Endometrium (tissue), 2 donors: ENCODE measurements around the gene AVPR2.

ENCODE experiments used
- FAIRE-seq: peaks from 2 replicates; lab custom pipeline; 2012; peaks lifted over from hg19 to GRCh38; lab: Jason Lieb, UNC
- donor health status: control.
- donor health status: control.

Gene AVPR2

DNA sequence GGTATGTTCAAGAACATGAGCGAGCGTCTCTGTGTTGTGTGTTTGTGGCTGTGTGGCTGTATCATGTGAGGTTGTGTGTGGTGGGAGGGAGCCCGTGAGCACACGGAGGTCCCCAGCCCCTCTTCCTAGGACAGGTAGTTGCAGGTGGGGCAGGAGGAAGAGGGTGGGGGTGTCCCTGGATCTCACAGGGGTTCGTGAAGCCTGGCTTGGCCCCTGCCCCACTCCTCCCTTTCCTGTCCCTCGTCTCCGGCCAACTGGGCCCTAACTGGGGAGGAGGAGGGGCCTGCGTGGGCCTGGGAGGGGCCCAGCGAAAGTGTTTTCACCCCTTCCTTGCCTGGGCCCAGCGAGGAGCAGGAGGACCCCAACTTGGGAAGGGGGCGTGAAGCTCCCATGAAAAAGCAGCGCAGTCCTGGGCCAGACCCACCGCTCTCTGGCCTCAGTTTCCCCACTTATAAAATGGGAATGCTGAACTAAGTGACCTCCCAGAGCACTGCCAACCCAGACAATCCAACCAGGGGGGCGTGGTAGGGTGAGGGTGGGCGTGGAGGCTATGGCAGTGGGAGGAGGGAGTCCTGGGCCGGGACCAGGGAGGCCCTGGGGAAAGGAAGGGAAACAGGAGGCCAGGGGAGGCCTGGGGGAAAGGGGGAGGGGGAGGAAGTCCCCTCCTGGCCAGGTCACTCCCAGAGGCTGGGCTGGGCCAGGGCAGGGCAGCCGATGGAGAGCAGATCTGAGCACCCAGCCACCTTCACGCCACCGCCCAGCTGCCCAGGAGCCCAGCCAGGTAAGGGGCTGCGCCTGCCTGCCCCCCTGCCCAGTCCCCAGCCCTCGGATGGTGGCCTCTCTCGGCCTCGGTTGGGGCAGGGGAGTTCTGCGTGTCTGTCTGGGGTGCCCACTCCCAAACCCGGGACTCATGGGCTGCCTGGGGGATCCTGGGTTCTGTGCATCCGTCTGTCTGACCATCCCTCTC, at the start of gene AVPR2:
Gene AVPR2 (plus strand): TSS at position 683 of the 967 bp plus-strand sequence. CDS start 473 bp downstream, outside the sequence.
- no peak for FAIRE-seq

DNA sequence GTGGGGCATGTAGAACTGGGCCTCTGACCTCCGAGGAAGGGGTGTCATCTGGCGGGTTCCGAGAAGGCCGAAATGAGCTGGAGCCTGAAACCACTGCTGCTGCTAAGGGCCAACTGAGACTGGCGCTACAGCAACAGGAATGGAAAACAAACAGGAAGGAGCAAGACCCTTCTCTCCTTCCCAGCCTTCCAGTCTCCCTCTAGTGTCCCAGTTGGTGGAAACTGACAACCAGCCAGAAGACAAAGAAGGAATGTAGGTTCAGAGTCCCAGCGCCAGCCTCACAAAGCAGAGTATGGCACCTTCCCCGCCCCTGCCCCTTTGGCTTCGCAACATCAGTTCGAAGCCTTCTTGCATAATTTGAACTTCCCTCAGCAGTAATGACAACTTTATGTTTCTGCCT, 49.8 kb upstream of the AVPR2 start:
- FAIRE-seq: no peak

DNA sequence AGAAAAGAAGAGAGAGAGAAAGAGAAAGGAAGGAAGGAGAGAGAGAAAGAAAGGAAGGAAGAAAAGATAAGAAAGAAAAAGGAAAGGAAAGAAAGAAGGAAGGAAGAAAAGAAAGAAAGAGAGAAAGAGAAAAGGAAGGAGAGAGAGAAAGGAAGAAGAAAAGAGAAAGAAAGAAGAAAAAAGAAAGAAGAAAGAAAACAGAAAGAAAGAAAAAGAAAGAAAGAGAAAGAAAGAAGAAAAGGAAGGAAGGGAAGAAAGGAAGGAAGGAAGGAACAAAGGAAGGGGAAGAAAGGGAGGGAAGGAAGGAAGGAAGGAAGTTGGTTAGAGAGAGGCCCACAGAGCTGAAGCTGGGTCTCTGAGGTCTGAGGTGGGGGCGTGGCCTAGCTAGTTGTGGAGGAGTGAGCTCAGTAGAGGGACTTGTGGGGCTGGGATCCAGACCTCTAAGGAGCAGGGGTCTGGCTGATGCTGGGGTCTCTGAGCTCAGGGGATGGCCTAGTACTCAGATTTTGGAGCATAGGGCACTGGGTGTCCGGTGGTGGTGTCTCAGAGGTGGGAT, 47.0 kb upstream of the AVPR2 start:
- FAIRE-seq: no peak

DNA sequence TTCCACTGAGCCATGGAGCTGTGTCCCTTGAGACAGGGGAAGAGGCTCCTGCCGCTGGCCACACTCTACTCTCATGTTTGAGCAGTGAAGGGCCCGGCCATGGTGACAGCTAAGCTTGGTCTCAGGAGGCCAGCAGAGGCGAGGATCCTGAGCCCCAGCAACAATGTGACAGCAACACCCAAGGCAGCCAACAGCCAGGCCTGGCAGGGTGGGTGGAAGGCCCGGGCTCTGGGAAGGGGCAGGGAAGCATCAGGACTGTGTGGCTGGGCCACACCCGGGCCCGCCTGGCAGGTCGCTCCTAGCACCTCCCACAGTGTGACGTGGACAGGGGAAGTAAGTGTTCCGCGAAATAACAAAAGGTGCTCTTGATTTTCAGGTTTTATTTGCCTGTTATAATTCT, 43.3 kb upstream of the AVPR2 start:
- FAIRE-seq: no peak

DNA sequence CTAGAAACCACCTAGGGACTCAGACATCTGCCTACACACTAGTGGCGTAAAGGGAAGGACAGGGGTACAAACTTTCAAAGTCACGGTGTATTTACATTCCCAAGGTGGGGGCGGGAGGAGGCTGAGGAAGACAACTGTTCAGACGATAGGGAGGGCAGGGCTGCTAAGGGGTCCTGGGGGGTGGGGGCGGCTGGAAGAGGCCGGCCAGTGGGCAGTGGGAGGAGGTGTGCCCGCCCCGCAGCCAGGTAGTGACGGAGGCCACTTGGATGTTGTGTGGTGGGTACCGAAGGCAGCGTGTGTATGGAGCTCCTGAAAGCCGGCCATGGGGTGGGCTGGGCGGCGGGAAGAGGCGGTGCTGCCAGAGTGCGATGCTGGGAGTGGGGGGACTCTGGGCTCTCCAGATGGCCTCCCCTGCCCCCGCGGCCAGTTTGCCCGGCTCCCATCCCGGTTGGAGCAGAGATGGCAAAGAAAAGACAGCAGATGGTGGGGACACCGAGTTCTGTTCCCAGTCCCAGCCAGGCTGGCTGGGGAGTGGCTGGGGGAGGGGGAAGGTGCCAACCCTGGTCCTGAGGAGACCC, 42.7 kb upstream of the AVPR2 start:
- no peak for FAIRE-seq

DNA sequence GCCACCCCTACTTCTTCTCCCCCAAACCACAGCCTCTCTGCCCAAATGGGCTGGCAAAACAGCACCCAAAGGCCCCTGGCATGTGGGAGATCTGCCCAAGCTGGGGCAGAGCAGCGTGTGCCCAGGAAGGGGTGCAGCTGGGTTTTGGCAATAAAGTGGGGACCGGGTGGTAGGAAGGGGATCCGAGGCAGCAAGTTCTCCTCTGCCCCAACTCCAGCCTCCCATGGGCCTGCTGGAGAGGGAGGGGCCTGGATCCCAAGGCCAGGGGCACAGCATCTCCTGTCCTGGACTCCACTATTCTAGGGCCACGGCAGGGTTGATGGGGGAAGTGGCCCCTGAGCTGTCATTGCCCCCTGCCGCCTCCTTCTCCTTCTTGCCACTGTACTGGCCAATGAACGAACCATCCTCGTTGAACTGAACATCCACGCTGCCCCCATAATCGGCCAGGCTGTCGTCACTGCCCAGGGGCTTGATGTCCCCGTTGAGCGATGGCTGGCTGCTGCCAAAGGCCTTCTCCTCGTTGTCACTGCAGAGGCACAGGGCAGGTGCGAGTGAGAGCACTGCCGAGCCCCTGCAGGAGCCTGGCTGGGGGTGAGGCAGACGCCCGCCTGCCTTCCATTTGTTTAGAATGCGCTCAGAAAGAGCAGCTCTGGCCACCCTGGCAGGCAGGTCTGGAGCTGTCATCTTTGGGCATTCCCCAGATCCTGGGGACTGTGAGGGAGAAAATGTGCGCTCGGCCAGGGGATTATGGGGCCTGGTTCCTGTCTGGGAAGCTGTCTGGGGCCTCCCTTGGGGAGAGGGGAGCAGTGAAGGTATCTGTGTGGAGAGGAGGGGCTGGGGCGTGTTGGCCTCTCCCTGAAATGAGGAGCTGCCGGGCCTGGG, 41.9 kb upstream of the AVPR2 start:
- FAIRE-seq: no peak

DNA sequence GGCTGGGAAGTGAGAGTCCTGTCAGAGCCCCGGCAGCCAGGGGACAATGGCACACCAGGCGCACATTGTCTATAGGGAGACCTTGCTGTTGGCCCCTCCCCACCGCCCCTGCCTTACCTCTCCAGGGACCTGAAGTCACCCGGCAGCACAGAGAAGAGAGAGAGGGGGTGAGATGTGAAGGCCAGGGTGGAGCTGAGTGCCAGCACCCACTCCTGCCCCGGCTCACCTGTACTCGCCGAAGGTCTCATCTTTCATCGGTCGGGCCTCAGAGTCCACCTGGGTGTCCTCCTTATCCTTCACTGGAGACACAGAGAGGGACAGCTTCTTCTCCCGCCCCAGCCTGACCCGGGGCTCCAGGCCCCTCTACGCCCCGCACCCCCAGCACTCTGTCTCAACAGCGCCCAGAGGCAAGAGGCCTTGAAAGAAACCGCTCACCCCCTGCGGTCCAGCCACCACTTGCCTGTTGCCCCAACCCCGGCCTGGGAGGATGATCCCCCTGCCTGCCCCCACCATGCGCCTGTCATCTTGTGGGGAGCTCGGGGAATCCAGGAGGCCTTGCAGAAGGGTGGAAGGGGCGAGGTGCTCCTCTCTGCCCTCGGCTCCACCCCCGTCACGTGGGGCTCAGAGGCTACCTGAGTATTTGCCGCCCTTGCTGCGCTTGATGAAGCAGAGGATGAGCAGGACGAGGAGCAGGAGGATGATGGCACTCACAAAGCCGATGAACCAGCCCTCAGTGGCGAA, 41.1 kb upstream of the AVPR2 start:
- no peak for FAIRE-seq

DNA sequence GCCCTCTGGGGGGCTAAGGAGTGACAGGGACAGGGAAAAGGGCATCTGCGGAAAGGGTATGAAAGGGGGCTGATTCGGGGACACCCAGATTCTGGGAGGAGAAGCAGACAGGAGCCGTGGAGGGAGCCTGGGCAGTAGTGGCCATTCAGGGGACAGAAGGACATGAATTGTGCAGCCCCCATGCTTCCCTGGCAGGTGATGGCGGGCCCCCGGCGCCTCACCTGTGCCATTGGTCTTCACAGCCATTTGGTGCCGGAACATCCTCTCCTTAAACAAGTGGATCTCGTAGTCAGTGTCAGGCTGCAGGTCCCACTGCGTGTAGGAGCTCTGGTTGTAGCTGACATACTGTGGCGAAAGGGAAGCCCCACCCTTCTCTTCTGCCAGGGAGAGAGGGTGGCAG, 40.4 kb upstream of the AVPR2 start:
- FAIRE-seq: no peak

DNA sequence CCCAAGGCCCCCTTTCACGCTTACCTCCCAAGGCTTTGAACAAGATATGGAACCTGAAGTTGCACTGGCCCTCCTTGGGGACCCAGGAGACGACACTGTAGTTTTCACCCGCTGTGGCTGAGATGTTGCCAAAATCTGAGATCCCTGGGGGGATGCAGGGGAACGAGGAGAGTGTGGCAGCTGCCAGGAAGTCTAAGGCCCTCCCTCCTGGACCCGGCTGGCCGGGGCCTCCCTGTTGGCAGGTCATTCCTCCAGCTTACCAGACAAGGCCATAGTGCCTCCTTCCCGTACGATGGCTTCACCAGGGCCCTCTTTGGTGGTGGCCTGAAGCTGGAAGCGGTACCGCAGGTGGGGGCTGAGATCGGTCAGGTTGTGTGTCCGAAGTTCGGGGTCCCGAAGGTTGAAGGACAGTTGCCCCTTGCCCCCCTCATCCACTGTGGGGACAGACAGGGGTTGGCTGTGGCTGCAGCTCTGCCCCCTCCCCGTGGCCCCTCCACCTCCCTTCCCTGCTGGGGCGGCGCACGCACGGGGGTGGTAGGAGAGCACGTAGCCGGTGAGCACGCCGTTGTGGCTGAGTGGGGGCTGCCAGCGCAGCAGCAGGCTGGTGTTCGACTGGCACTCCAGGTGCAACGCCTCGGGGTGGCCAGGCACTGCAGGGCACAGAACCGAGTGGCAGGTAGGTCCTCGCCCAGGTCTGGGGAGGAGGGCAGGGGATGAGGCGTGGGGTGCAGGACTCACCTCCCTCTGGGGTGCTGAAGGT, 39.7 kb upstream of the AVPR2 start:
- FAIRE-seq: no peak

DNA sequence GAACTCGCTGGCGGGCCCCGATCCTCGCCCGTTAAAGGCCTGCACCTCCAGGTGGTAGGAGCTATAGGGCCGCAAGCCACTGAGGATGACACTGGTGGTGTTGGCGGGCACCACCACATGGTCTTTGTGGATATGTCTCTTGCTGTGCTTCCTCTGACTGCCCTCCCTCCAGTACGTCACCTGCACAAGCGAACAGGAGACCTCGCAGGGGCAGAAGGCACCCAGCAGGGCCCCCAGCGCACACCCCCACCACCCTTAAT, 39.2 kb upstream of the AVPR2 start:
- no peak for FAIRE-seq

DNA sequence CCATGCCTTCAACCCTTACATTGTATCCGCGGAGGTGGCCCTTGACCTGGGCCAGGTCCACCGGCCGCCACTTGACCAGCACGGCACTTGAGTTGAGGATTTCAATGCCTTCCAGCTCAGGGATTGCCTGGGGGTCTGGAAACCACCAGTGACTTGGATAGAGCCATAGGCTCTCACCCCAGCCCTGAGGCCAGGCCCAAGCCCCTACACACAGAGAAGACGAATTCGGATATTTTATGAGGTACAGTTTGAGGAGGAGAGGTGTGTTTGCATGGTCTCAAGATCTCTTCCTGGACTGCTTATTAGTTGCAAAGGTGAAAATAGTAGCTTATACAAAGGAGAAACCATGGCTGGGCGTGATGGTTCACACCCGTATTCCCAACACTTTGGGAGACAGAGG, 38.8 kb upstream of the AVPR2 start:
- FAIRE-seq: no peak

DNA sequence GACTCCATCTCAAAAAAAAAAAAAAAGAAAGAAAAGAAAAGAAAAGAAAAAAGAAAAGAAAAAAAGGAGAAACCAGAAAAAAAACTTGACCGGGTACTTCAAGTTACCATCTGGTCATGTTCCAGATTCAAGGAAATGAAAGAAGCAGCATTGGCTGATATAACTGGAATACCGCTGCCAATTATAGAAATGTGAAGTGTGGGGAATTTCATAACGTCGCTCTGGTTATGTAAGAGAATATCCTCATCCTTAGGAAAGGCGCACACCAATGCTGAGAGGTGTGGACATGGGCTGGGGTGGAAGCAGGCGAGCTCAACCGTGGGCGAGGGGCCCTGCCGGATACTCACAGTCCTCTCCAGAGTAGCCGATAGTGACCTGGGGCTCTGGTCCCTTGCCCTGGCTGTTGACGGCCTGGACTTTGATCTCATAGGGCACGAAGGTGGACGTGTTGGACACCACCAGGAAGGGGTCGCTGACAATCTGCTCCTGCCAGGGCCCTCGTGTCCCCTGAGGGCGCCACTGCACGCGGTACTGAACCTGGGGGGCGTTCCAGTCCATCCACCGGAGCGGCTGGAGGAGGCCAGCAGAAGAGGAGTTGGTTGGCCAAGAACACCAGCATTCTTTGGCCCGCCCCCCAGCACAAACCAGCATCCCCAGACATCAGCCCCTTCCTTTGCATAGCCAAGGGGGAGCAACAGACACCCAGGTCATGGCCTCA, 38.0 kb upstream of the AVPR2 start:
- FAIRE-seq: no peak

DNA sequence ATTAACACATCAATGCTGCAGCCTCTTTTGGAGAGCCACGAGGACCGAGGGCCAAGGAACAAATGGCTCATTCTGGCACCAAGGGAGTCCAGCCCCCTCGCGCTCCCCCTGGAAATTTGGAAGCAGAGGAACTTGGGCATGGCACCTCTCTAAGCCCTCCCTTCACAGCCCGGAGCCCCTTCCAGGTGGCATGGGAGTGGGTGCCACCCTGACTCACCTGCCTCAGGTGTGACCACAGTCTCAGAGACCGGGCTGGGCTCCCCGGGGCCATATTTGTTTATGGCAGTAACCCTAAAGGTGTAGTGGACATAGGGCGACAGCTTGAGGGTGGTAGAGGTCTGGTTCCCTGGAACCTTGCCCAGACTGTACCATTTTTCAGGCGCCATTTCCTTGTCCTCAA, 37.3 kb upstream of the AVPR2 start:
- no peak for FAIRE-seq

DNA sequence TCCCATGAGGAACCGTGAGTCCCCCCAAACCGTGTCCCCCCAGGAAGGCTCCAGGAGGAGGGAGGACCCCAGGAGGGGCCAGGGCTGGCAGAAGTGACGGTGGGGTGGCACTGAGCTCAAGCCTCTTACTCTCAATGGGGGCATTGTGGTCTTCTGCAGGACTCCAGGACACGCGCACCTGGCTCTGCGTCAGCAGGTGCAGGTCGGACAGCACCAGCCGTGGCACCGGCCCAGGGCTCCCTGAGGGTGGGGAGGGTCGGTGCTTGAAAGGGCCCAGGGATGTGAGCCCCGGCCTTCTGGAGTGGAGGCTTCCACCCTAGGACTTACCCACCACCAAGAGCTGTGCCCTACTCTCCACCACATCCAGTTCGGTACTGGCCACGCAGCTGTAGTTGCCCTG, 36.8 kb upstream of the AVPR2 start:
- no peak for FAIRE-seq

DNA sequence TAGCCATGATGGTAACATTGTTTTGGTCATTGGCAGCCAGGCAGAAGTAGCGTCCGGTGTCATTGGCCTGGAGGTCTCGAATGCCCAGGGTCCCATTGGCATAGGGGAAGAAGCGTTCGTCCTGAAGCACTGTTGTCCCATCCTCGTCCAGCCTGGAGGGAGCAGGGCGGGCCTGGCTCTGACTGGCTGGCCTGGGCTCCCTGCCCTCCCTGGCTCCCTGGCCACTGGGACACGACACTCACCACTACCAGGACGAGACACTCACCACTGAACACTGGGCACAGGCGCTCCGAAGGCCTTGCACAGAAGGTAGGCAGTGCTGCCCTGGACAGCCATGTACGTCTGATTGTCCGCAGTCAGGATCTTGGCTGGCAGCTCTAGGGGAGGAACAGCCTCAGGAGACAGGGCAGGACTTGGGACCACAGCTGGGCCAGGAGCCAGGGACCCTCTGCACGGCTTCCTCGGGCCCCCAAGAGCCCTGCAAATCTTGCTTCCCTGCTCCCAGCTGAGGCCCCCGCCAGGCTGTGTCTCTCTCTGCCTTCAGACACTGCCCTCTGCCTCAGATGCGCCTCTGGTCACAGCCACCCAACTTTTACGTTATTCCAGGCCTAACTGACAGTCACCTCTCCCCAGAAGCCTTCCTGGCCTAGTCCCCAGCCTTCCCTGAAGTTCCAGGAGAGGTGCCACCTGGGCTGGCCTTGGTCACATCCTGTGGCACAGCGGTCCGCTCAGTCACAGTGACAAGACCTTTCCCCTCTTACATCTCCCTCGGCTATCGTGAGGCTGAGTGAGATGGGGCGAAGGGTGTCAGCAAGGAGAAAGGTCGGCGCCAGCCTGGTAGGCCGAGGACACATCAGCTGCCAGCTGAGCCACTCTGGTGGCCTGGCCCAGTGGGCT, 35.6 kb upstream of the AVPR2 start:
- FAIRE-seq: no peak

DNA sequence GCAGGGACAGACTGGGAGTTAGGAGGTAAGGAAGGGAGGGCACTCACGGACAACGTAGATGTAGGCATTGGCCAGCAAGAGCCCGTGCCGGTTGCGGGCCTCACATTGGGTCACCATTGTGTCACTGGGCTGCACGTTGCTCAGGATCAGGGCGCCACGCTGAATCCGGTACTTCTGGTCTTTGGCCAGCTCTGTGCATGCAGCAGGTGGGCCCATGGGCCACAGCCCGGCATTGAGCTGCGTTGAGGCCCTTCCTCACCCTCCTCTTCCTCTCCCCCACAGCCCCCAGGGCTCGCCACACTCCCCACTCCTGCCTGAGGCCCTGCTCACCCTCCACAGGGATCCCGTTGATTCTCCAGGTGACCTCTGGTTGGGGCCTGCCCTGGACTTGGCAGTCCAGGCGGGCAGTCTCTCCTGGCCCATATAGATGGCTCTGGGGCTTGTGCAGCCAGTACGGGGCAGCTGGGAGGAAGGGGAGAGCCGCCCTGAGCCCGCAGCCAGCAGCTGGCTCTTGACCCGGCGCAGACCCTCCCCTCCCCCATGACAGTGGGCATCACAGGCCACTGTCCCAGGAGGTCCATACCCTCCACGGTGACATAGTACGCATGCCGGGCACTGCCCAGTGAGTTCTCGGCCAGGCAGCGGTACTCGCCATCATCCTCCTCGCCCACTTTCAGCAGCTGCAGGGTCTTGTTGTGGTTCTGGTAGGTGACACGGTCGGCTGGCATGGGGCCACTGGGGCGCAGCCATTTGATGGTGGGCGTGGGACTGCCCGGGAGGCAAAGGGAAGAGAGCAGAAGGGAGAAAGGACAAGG, 34.8 kb upstream of the AVPR2 start:
- no peak for FAIRE-seq

DNA sequence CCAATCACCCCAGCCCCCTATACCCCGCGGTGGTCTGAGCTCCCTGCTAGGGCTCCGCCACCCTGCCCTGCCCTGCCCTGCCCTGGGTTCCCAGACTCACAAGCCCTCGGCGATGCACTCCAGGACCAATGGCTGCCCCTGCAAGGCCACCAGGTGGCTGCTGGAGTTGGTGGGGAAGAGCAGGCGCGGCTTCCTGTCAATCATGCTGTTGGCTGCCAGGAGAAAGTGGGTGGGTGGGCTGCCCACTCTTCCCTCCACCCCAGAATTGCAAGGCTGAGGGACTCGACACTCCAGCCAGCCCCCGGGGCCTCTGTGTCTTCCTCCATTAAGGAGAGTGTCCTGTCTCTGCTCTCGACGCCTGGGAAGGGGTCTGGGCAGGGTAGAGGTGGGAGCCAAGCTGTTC, 34.2 kb upstream of the AVPR2 start:
- no peak for FAIRE-seq

DNA sequence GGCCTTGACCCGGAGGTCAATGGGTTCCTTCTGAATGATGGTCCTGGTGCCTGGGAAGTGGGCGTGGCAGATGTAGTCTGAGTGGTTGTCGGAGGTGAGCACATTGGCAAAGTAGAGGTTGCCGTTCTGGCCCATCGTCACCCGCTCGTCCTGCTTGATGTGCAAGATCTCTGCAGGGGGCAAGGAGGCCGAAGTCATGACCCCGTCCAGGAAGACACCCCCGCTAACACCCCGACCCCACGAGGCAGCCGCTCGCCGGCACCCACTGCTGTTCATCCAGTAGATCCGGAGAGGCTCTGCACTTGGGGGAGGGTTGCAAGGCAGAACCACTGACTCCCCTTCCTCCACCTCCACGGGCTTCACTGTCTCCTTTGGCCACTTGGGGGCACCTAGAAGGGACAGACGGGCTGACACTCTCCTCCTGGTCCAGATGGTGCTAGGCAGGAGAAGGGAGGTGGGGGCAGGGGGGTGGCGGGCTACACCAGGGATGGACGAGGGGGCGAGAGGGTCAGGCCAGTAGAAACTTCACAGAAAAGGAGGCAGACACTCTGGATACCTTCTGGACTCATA, 33.6 kb upstream of the AVPR2 start:
- FAIRE-seq: no peak
